Right atrium auricular region (tissue), 2 donors: Measurements from ENCODE around the gene RHOT1. TPM values are rescaled to one million over a fixed set of nuclear protein-coding genes. Genes with fewer than 3 reads are reported as not detected.

Experiments used
- DNase-seq: peaks from one replicate; pipeline ENCODE4 v3.0.0-alpha.2; 2019; ENCODE audit warnings: low spot score
- H3K27ac ChIP-seq, 2 donors: fragments of 200-600 bp; sonication (generic); 1 replicate in 1 of 2; 2 replicates in 1 of 2; pipeline ENCODE4 v1.5.1; 2016 to 2019
- H3K27me3 ChIP-seq, 2 donors: fragments of 200-600 bp; sonication (generic); one replicate each; pipeline versions ENCODE4 v1.5.1 to v1.6.0; 2017 to 2019
- H3K36me3 ChIP-seq: fragments of 200-600 bp; sonication (generic); one replicate; pipeline ENCODE4 v1.5.1; 2016
- H3K4me1 ChIP-seq, 2 donors: fragments of 200-600 bp; sonication (generic); one replicate each; pipeline versions ENCODE4 v1.5.1 to v1.6.0; 2017 to 2019
- H3K4me3 ChIP-seq, 2 donors: fragments of 200-600 bp; sonication (generic); 1 replicate in 1 of 2; 2 replicates in 1 of 2; pipeline ENCODE4 v1.5.1; 2017 to 2019; ENCODE audit warnings: mild to moderate bottlenecking in 1 of 2, moderate library complexity in 1 of 2
- H3K9me3 ChIP-seq, 2 donors: fragments of 200-600 bp; sonication (generic); one replicate each; pipeline ENCODE4 v1.5.1; 2019
- CTCF ChIP-seq, 2 donors: fragments of 200-600 bp; sonication (generic); IDR thresholded peaks; one replicate each; pipeline ENCODE4 v1.5.1; 2019; ENCODE audit warnings: antibody characterized with exemption in 2 of 2
- total RNA-seq, 2 donors: library from RNA; depleted of rRNA; stranded (reverse); fragments of >200 nt; gene quantifications; one replicate each; pipeline ENCODE4 v1.1.0, GENCODE V29; 2016

The RHOT1 gene
- total RNA-seq, 2 donors from 2014 or later, result 39.6 to 51.0 TPM

- no peak overlapping the region for H3K4me3 ChIP-seq
- TF ChIP-seq CTCF (IDR thresholded peaks at IDR 0.05), result no peak
- peaks cover 48% of the 10 kb centered on the region for H3K36me3 ChIP-seq
- no peaks in the 10 kb centered on the region for H3K9me3 ChIP-seq
- no peak overlapping the region for H3K27ac ChIP-seq
- no peaks in the 10 kb centered on the region for H3K4me1 ChIP-seq
- DNase-seq, result no peak
- H3K27me3 ChIP-seq, result no peaks in the 10 kb centered on the region
These were observed 43.6 kb downstream of the RHOT1 start for GRCh38 chr17:32185875-32186274.

GRCh38 chr17:32187271-32187670 lies 45.0 kb downstream of the RHOT1 start:
- Histone ChIP-seq H3K27me3 (no peaks in the 10 kb centered on the region), H3K4me3 (no peak overlapping the region), H3K27ac (no peak overlapping the region), H3K4me1 (no peaks in the 10 kb centered on the region), H3K9me3 (no peaks in the 10 kb centered on the region), H3K36me3 (peaks cover 35% of the 10 kb centered on the region)
- no peak for TF ChIP-seq CTCF (IDR thresholded peaks at IDR 0.05)
- DNase-seq, result no peak

- H3K4me3 ChIP-seq, result no peak overlapping the region
- no peak overlapping the region for H3K27ac ChIP-seq
- no peak for DNase-seq
- no peaks in the 10 kb centered on the region for H3K9me3 ChIP-seq
- no peaks in the 10 kb centered on the region for H3K4me1 ChIP-seq
- no peak for TF ChIP-seq CTCF (IDR thresholded peaks at IDR 0.05)
- peaks cover 48% of the 10 kb centered on the region for H3K36me3 ChIP-seq
- H3K27me3 ChIP-seq, result no peaks in the 10 kb centered on the region
These were observed 47.0 kb downstream of the RHOT1 start for GRCh38 chr17:32189343-32189742.

DNA sequence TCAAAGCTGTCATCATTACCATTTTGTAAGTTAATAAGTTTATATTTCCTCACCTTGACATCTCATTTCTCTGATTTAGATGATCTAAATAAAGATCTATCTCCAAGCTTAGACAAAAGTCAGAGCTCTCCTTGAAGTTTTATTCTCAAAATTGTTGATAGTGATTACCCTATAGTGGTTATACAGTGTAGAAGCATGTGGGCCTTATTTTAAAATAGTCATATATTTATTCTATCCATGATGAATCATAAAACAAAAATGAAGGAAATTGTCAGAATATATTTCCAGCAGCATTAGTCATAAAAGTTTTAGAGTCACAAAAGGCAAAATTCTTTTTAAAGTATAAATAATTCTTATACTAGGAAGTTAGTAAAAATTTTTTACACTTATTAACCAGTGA lies 49.0 kb downstream of the RHOT1 start:
- no peak overlapping the region for H3K27ac ChIP-seq
- TF ChIP-seq CTCF (IDR thresholded peaks at IDR 0.05), result no peak
- no peaks in the 10 kb centered on the region for H3K9me3 ChIP-seq
- no peak overlapping the region for H3K4me3 ChIP-seq
- no peaks in the 10 kb centered on the region for H3K27me3 ChIP-seq
- H3K36me3 ChIP-seq, result peaks cover 57% of the 10 kb centered on the region
- DNase-seq, result no peak
- H3K4me1 ChIP-seq, result no peaks in the 10 kb centered on the region

DNA sequence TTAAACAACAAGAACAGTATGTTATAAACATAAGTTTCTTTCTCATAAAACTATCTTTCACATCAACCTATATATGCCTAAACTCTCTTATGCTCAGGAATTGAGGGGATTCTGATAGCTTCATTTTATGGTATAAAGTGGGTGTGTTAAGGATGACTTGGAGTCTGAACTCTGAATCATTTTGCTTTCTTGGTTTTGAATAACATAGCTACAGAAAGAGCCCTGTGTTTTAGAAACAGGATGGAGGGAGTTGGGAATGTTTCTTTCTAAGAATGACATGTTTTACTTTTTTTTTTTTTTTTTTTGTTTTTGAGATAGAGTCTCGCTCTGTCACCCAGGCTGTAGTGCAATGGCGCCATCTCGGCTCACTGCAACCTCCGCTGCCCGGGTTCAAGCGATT lies 50.1 kb downstream of the RHOT1 start:
- DNase-seq, result no peak
- Histone ChIP-seq H3K36me3 (peaks cover 60% of the 10 kb centered on the region), H3K4me3 (no peak overlapping the region), H3K27ac (no peak overlapping the region), H3K4me1 (no peaks in the 10 kb centered on the region), H3K27me3 (no peaks in the 10 kb centered on the region), H3K9me3 (no peaks in the 10 kb centered on the region)
- no peak for TF ChIP-seq CTCF (IDR thresholded peaks at IDR 0.05)

DNA sequence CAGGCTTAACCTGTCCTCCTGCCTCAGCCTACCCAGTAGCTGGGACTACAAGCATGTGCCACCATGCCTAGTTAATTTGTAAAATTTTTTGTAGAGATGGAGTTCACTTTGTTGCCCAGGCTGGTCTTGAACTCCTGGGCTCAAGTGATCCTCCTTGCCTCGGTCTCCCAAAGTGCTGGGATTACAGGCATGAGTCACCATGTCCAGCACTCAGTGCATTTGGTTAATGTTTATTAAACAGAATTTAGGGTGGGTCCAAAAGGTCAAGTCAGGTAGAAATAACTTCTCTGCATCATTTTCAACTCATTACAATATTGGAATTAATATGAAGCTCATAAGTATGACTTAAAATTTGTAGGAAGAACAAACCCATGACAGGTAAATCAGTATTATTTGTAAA lies 55.7 kb downstream of the RHOT1 start:
- Histone ChIP-seq H3K9me3 (no peaks in the 10 kb centered on the region), H3K4me1 (no peaks in the 10 kb centered on the region), H3K27ac (no peak overlapping the region), H3K36me3 (peaks cover 92% of the 10 kb centered on the region), H3K4me3 (no peak overlapping the region), H3K27me3 (no peaks in the 10 kb centered on the region)
- no peak for TF ChIP-seq CTCF (IDR thresholded peaks at IDR 0.05)
- DNase-seq, result no peak
